HG02938 (cell line): ENCODE results near the gene SYT17.

Source experiments
- ATAC-seq: cut with Tn5 transposase; IDR thresholded peaks from one replicate; pipeline ENCODE4 v1.9.1; 2021; ENCODE audit warnings: mild to moderate bottlenecking, moderate library complexity; ENCODE audit not compliant: unreplicated experiment

Gene SYT17

GRCh38 chr16:19138601-19139000 lies 29.4 kb upstream of the SYT17 start:
- ATAC-seq = no peak

GRCh38 chr16:19139436-19140091 lies 28.5 kb upstream of the SYT17 start:
- no peak for ATAC-seq

GRCh38 chr16:19140396-19140795 lies 27.6 kb upstream of the SYT17 start:
- no peak for ATAC-seq

GRCh38 chr16:19142939-19143598 lies 25.0 kb upstream of the SYT17 start:
- no peak for ATAC-seq

- no peak for ATAC-seq
Observed at GRCh38 chr16:19143599-19143956, 24.5 kb upstream of the SYT17 start.

GRCh38 chr16:19145010-19145409 lies 23.0 kb upstream of the SYT17 start:
- ATAC-seq = no peak

GRCh38 chr16:19147126-19147525 lies 20.9 kb upstream of the SYT17 start:
- ATAC-seq = no peak

- ATAC-seq = no peak
Observed at GRCh38 chr16:19147627-19148026, 20.4 kb upstream of the SYT17 start.

- no peak for ATAC-seq
Observed at GRCh38 chr16:19148189-19148588, 19.9 kb upstream of the SYT17 start.

- ATAC-seq = no peak
Observed at GRCh38 chr16:19151310-19151709, 16.7 kb upstream of the SYT17 start.

GRCh38 chr16:19152042-19152441 lies 16.0 kb upstream of the SYT17 start:
- no peak for ATAC-seq

- no peak for ATAC-seq
Observed at GRCh38 chr16:19153876-19154275, 14.2 kb upstream of the SYT17 start.

GRCh38 chr16:19162085-19162484 lies 6.0 kb upstream of the SYT17 start:
- no peak for ATAC-seq

GRCh38 chr16:19163215-19163614 lies 4.8 kb upstream of the SYT17 start:
- ATAC-seq = no peak

- no peak for ATAC-seq
Observed at GRCh38 chr16:19164285-19164684, 3.8 kb upstream of the SYT17 start.

- ATAC-seq = no peak
Observed at GRCh38 chr16:19165101-19165500, 2.9 kb upstream of the SYT17 start.

GRCh38 chr16:19166500-19166899 lies 1.5 kb upstream of the SYT17 start:
- no peak for ATAC-seq

GRCh38 chr16:19168371-19169081 lies 486 bp downstream of the SYT17 start:
- no peak for ATAC-seq

GRCh38 chr16:19169082-19169639 lies 1.1 kb downstream of the SYT17 start:
- no peak for ATAC-seq

GRCh38 chr16:19170043-19170655 lies 2.1 kb downstream of the SYT17 start:
- no peak for ATAC-seq

GRCh38 chr16:19172098-19172780 lies 4.2 kb downstream of the SYT17 start:
- ATAC-seq = no peak
